Transverse colon (tissue), 4 donors: ENCODE results near the gene AGPAT4. TPM values are rescaled to one million over a fixed set of nuclear protein-coding genes. Genes with fewer than 3 reads are reported as not detected.

ENCODE experiments used
- DNase-seq: peaks from one replicate; pipeline ENCODE4 v3.0.0-alpha.2; 2019
- H3K27ac ChIP-seq, 4 donors: fragments of 200-600 bp; sonication (generic); 2 replicates each; pipeline ENCODE4 v1.5.1; 2016 to 2018; ENCODE audit warnings: inconsistent platforms in 4 of 4
- H3K27me3 ChIP-seq: fragments of 200-600 bp; sonication (generic); 2 replicates; pipeline ENCODE4 v1.5.1; 2017; ENCODE audit warnings: inconsistent platforms
- H3K36me3 ChIP-seq, 4 donors: fragments of 200-600 bp; sonication (generic); 2 replicates each; pipeline ENCODE4 v1.5.1; 2017 to 2019; ENCODE audit warnings: inconsistent platforms in 4 of 4
- H3K4me1 ChIP-seq, 4 donors: fragments of 200-600 bp; sonication (generic); 2 replicates each; pipeline ENCODE4 v1.5.1; 2017 to 2020; ENCODE audit warnings: inconsistent platforms in 4 of 4
- H3K4me3 ChIP-seq, 4 donors: fragments of 200-600 bp; sonication (generic); 1 replicate in 1 of 4; 2 replicates in 3 of 4; pipeline versions ENCODE4 v1.5.1 to v1.6.1; 2017 to 2019; ENCODE audit warnings: inconsistent platforms in 4 of 4
- H3K9me3 ChIP-seq, 2 donors: fragments of 200-600 bp; sonication (generic); 2 replicates each; pipeline ENCODE4 v1.5.1; 2017 to 2019; ENCODE audit warnings: inconsistent platforms in 2 of 2
- EP300 ChIP-seq: sonication (generic); formaldehyde crosslinking; IDR thresholded peaks from one replicate; pipeline ENCODE4 v1.6.1; 2017; ENCODE audit warnings: antibody characterized with exemption, low read depth
- POLR2A ChIP-seq: fragments of 450-650 bp; IDR thresholded peaks from one replicate; pipeline ENCODE4 v1.6.1; 2016; ENCODE audit warnings: antibody characterized with exemption, mild to moderate bottlenecking, moderate library complexity
- POLR2AphosphoS5 ChIP-seq, 3 donors: sonication (generic); formaldehyde crosslinking; IDR thresholded peaks; one replicate each; pipeline ENCODE4 v1.6.1; 2016; ENCODE audit warnings: antibody characterized with exemption in 3 of 3
- WGBS, 2 donors: methylation state at CpG; one replicate each; pipeline ENCODE4 v1.1.5; 2018; ENCODE audit warnings: low coverage in 1 of 2; 5-methylcytosine and 5-hydroxymethylcytosine counted together
- in situ Hi-C, 4 donors: fragments of 200-750 bp; cut with MboI; loops; one replicate each; pipeline versions ENCODE4 v1.15.0 to v1.15.1; 2017; ENCODE audit warnings: low sequenced_read_pairs in 3 of 4, low pct_ligation_motif_present in 1 of 4, low pct_unique_long_range_greater_than_20kb in 1 of 4
- intact Hi-C: fragments of 100-400 bp; cut with DNase I; formaldehyde crosslinking; loops from one replicate; pipeline ENCODE4 v1.15.1; 2023; ENCODE audit warnings: low total_unique reads
- total RNA-seq, 4 donors: library from RNA; depleted of rRNA; stranded (reverse); fragments of >200 nt; gene quantifications; one replicate each; pipeline ENCODE4 v1.1.0, GENCODE V29; 2016
- TF ChIP-seq, protein P1 (sequence below), 5 experiments: fragments of 200-600 bp in 3 of 5; fragments of 450-650 bp in 2 of 5; sonication (generic) in 3 of 5; IDR thresholded peaks; 1 replicate in 2 of 5; 2 replicates in 3 of 5; pipeline ENCODE4 v1.5.1; 2016 to 2017; ENCODE audit warnings: antibody characterized with exemption in 5 of 5, inconsistent platforms in 3 of 5, mild to moderate bottlenecking in 2 of 5, moderate library complexity in 1 of 5

AGPAT4 gene
- total RNA-seq, 4 donors from 2014 or later = 2.2 to 6.4 (median 4.4) TPM

- Histone ChIP-seq H3K4me3 (no peak overlapping the region), H3K4me1 (no peaks in the 10 kb centered on the region), H3K27ac (no peak overlapping the region), H3K27me3 (no peaks in the 10 kb centered on the region), H3K9me3 (no peaks in the 10 kb centered on the region), H3K36me3 (peaks cover 0 to 27% (median 13%) of the 10 kb centered on the region in 4 donors)
- no peak for DNase-seq
- intact Hi-C loops = no loop called here
- TF ChIP-seq, protein P1, sequence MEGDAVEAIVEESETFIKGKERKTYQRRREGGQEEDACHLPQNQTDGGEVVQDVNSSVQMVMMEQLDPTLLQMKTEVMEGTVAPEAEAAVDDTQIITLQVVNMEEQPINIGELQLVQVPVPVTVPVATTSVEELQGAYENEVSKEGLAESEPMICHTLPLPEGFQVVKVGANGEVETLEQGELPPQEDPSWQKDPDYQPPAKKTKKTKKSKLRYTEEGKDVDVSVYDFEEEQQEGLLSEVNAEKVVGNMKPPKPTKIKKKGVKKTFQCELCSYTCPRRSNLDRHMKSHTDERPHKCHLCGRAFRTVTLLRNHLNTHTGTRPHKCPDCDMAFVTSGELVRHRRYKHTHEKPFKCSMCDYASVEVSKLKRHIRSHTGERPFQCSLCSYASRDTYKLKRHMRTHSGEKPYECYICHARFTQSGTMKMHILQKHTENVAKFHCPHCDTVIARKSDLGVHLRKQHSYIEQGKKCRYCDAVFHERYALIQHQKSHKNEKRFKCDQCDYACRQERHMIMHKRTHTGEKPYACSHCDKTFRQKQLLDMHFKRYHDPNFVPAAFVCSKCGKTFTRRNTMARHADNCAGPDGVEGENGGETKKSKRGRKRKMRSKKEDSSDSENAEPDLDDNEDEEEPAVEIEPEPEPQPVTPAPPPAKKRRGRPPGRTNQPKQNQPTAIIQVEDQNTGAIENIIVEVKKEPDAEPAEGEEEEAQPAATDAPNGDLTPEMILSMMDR (IDR thresholded peaks at IDR 0.05) = no peak
- TF ChIP-seq POLR2A = no peak
- no peak for TF ChIP-seq POLR2AphosphoS5 (IDR thresholded peaks at IDR 0.05)
- no peak for TF ChIP-seq EP300
- in situ Hi-C loops = loop anchor here in 1 of 4 donors (25.0 kb wide), 1 partner anchor 257 kb away; no protein-coding TSS in a partner anchor
Measured at GRCh38 chr6:161104966-161105365, 168.9 kb downstream of the AGPAT4 start.

DNA sequence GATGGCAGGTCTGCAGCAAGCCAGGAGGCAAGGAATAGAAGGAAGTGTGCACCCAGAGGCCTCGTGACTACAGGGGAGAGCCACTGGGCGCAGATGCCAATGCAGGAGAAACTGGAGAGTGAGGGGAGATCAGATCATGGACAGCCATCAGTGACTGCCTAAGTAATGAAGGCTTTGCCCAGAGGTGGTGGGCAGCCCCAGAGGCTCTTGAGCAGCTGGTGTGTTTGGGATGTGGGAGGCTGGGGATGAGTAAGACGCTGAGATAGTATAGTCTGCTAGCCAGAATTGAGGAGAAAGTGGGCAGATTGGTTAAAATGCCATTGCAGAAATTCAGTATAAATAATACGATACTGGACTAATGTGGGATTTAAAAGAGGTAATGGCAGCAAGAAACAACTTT is 170.4 kb downstream of the AGPAT4 start:
- no peaks in the 10 kb centered on the region for H3K9me3 ChIP-seq
- in situ Hi-C loops = loop anchor here in 1 of 4 donors (25.0 kb wide), 1 partner anchor 259 kb away; no protein-coding TSS in a partner anchor
- 100% methylated on average over 4 of the region's 4 CpGs; no CpG with 5 or more reads in 1 of the 2 donors for WGBS, 2 donors
- intact Hi-C loops = no loop called here
- no peak for DNase-seq
- no peaks in the 10 kb centered on the region for H3K4me1 ChIP-seq
- peaks cover 0 to 21% (median 8%) of the 10 kb centered on the region in 4 donors for H3K36me3 ChIP-seq
- no peak overlapping the region for H3K4me3 ChIP-seq
- H3K27ac ChIP-seq = no peak overlapping the region
- no peaks in the 10 kb centered on the region for H3K27me3 ChIP-seq
- TF ChIP-seq, protein P1 (IDR thresholded peaks at IDR 0.05) = no peak
- TF ChIP-seq POLR2A (no peak), POLR2AphosphoS5 (IDR thresholded peaks at IDR 0.05) (no peak), EP300 (no peak)

DNA sequence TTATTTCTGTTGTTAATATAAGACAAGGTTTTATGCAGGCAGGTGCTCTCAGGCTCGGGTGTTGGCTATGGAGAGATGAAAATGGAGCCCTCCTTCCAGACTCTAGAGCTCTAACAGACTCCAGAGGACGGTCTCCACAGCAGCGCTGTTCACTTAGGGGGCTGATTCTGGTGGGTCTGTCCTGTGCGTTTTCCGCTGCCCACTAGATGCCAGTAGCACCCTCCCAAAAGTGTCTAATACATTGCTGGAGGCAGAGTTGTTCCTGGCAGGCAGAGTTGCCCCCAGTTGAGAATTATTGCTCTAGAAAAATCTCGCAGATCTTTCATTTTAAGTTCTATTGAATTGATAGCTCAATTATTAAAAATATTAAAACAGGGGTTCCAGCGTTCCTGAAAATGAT is 172.3 kb downstream of the AGPAT4 start:
- 92 to 93% methylated on average over 3 to 7 of the region's 7 CpGs for WGBS, 2 donors
- Histone ChIP-seq H3K4me3 (no peak overlapping the region), H3K27me3 (no peaks in the 10 kb centered on the region), H3K4me1 (no peaks in the 10 kb centered on the region), H3K36me3 (peaks cover 0 to 23% (median 8%) of the 10 kb centered on the region in 4 donors), H3K27ac (no peak overlapping the region), H3K9me3 (no peaks in the 10 kb centered on the region)
- no peak for DNase-seq
- intact Hi-C loops (no loop called here), in situ Hi-C loops (loop anchor here in 1 of 4 donors (25.0 kb wide), 1 partner anchor 261 kb away; no protein-coding TSS in a partner anchor)
- TF ChIP-seq, protein P1 (IDR thresholded peaks at IDR 0.05) = peak in 1 of 5 experiments; percentile 4
- no peak for TF ChIP-seq EP300
- TF ChIP-seq POLR2AphosphoS5 (IDR thresholded peaks at IDR 0.05) = no peak
- no peak for TF ChIP-seq POLR2A

GRCh38 chr6:161100072-161100471 is 173.8 kb downstream of the AGPAT4 start:
- in situ Hi-C loops = loop anchor here in 1 of 4 donors (25.0 kb wide), 1 partner anchor 262 kb away; no protein-coding TSS in a partner anchor
- no peak for DNase-seq
- intact Hi-C loops = no loop called here
- peaks cover 0 to 25% (median 10%) of the 10 kb centered on the region in 4 donors for H3K36me3 ChIP-seq
- no peaks in the 10 kb centered on the region for H3K4me1 ChIP-seq
- WGBS, 2 donors = 85 to 100% methylated on average over 1 to 8 of the region's 8 CpGs
- TF ChIP-seq EP300 (no peak), POLR2A (no peak), POLR2AphosphoS5 (IDR thresholded peaks at IDR 0.05) (no peak)
- TF ChIP-seq, protein P1 (IDR thresholded peaks at IDR 0.05) = no peak
- no peaks in the 10 kb centered on the region for H3K9me3 ChIP-seq
- H3K27me3 ChIP-seq = no peaks in the 10 kb centered on the region
- H3K4me3 ChIP-seq = no peak overlapping the region
- H3K27ac ChIP-seq = no peak overlapping the region
